OCI-LY1 (cell line): ENCODE data around the gene VAPB.

Source experiments
- H2AFZ ChIP-seq: fragments of 200-600 bp; sonication (generic), shearing (Covaris generic); 2 replicates; pipeline ENCODE4 v1.6.0; 2014; ENCODE audit warnings: antibody characterized with exemption, mild to moderate bottlenecking, low read length
- H3F3A ChIP-seq: fragments of 200-600 bp; sonication (generic), shearing (Covaris generic); 2 replicates; pipeline ENCODE4 v1.6.0; 2014; ENCODE audit warnings: mild to moderate bottlenecking, antibody characterized with exemption, low read length, moderate library complexity; ENCODE audit not compliant: insufficient read depth
- H3K27ac ChIP-seq: fragments of 200-600 bp; sonication (generic); 2 replicates; pipeline ENCODE4 v1.5.1; 2014; ENCODE audit warnings: low read length, mixed run types, mild to moderate bottlenecking, low read depth; ENCODE audit not compliant: poor library complexity, severe bottlenecking
- H3K27me3 ChIP-seq: fragments of 200-600 bp; sonication (generic); 2 replicates; pipeline ENCODE4 v1.6.0; 2014; ENCODE audit warnings: antibody characterized with exemption, mild to moderate bottlenecking, low read length, moderate library complexity; ENCODE audit not compliant: insufficient read depth
- H3K36me3 ChIP-seq: fragments of 200-600 bp; sonication (generic); 2 replicates; pipeline ENCODE4 v1.6.1; 2014; ENCODE audit warnings: mild to moderate bottlenecking, antibody characterized with exemption, low read length, moderate library complexity, mixed read lengths; ENCODE audit not compliant: insufficient read depth
- H3K4me1 ChIP-seq: fragments of 200-600 bp; sonication (generic); 2 replicates; pipeline ENCODE4 v1.5.1; 2014; ENCODE audit warnings: mild to moderate bottlenecking, low read length, moderate library complexity; ENCODE audit not compliant: insufficient read depth, severe bottlenecking
- H3K4me2 ChIP-seq: fragments of 200-600 bp; sonication (generic), shearing (Covaris generic); 2 replicates; pipeline ENCODE4 v1.6.1; 2014; ENCODE audit warnings: low read length
- H3K4me3 ChIP-seq: fragments of 200-600 bp; sonication (generic); 2 replicates; pipeline ENCODE4 v1.5.1; 2014; ENCODE audit warnings: low read length, low read depth, mild to moderate bottlenecking, mixed read lengths; ENCODE audit not compliant: poor library complexity, severe bottlenecking
- H3K79me2 ChIP-seq: fragments of 200-600 bp; shearing (Covaris generic); 2 replicates; pipeline ENCODE4 v1.6.1; 2016; ENCODE audit warnings: mixed run types, low read length, mixed read lengths; ENCODE audit not compliant: insufficient read depth
- H3K9ac ChIP-seq: fragments of 200-600 bp; sonication (generic), shearing (Covaris generic); 2 replicates; pipeline ENCODE4 v1.6.1; 2014; ENCODE audit warnings: mild to moderate bottlenecking, low read length, mixed read lengths
- H3K9me2 ChIP-seq: fragments of 200-600 bp; sonication (generic), shearing (Covaris generic); 2 replicates; pipeline ENCODE4 v1.6.1; 2014; ENCODE audit warnings: low read depth, mild to moderate bottlenecking, low read length, mixed read lengths
- H3K9me3 ChIP-seq: fragments of 200-600 bp; shearing (Covaris generic); 2 replicates; pipeline ENCODE4 v1.6.1; 2014; ENCODE audit warnings: low read length, mixed read lengths
- H4K20me1 ChIP-seq: fragments of 200-600 bp; sonication (generic), shearing (Covaris generic); 2 replicates; pipeline ENCODE4 v1.6.0; 2016; ENCODE audit warnings: mild to moderate bottlenecking, low read length; ENCODE audit not compliant: insufficient read depth
- EZH2 ChIP-seq: fragments of 200-600 bp; sonication (generic), shearing (Covaris generic); IDR thresholded peaks from 2 replicates; pipeline ENCODE4 v1.8.0; 2017; ENCODE audit warnings: borderline replicate concordance, mixed run types, mild to moderate bottlenecking, antibody characterized with exemption, low read length, moderate library complexity, mixed read lengths
- TF ChIP-seq, protein P1 (sequence below): fragments of 200-600 bp; sonication (generic), shearing (Covaris generic); IDR thresholded peaks from 2 replicates; pipeline ENCODE4 v1.5.1; 2017; ENCODE audit warnings: mild to moderate bottlenecking, antibody characterized with exemption, low read length, moderate library complexity, mixed read lengths

The VAPB gene

DNA sequence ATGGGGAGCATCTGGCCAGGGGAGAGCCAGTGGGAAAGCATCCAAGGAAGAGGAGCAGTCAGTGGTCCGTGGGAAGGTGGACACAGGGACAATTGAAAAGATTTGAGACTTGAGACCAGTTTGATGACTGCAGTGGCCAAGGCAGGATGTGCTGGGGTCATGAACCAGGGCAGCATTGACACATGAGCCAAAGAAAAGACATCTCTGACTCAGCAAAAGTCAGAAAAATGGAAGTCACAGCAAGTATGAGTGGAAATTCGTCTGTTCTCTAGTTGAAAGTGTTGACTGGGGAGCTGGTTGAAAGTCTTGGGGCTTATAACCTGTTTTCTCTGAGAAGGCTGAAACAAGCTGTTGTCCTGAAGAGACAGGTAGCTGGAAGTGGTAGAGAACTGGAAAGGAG, 48.2 kb upstream of the VAPB start:
- Histone ChIP-seq H3K27ac (no peak overlapping the region), H3K4me3 (no peak overlapping the region), H3F3A (no peaks in the 10 kb centered on the region), H4K20me1 (no peaks in the 10 kb centered on the region), H3K9me3 (no peaks in the 10 kb centered on the region), H2AFZ (no peak overlapping the region), H3K4me2 (no peak overlapping the region), H3K9me2 (no peaks in the 10 kb centered on the region), H3K4me1 (no peaks in the 10 kb centered on the region), H3K79me2 (no peaks in the 10 kb centered on the region), H3K27me3 (no peaks in the 10 kb centered on the region), H3K9ac (no peak overlapping the region), H3K36me3 (peaks cover 17% of the 10 kb centered on the region)
- TF ChIP-seq, protein P1, sequence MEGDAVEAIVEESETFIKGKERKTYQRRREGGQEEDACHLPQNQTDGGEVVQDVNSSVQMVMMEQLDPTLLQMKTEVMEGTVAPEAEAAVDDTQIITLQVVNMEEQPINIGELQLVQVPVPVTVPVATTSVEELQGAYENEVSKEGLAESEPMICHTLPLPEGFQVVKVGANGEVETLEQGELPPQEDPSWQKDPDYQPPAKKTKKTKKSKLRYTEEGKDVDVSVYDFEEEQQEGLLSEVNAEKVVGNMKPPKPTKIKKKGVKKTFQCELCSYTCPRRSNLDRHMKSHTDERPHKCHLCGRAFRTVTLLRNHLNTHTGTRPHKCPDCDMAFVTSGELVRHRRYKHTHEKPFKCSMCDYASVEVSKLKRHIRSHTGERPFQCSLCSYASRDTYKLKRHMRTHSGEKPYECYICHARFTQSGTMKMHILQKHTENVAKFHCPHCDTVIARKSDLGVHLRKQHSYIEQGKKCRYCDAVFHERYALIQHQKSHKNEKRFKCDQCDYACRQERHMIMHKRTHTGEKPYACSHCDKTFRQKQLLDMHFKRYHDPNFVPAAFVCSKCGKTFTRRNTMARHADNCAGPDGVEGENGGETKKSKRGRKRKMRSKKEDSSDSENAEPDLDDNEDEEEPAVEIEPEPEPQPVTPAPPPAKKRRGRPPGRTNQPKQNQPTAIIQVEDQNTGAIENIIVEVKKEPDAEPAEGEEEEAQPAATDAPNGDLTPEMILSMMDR: no peak
- no peak for TF ChIP-seq EZH2

DNA sequence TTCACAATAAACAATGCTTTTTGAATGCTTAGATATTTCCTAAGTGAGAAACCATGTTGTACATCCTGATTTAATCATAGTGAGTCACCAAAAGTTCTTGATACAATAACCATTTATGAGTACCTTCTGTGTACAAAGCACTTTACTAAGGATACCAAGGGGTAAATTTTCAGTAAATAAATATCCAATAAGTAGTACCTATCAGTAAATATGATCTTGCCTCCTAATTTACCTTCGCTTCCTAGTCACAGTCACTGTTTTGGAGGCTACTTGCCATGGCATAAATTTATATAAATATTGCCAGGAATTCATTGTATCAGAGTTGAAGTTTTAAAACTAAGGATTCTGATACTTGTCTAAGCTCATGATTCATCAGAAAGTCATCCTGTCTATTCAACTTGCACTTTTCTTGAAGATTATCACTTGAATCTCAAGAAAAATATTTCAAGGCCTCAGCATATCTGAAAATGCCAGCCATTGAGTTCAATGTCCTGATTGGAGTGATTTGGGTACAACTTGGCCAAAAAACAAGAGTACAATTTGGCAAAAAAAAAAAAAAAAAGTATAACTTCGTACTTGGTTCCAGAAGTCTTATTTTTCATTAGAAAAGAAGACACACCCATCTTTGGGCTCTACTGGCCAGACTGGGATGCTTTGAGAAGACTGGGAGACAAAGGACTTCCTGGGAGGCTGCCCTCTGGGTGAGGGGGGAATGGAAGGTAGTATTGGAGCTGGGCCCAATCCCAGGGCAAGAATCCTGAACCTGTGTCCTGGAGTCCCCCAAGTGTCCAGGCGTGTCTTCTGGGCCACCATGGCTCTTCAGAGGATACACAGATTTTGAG, 46.7 kb upstream of the VAPB start:
- Histone ChIP-seq H3K4me3 (no peak overlapping the region), H4K20me1 (no peaks in the 10 kb centered on the region), H3K9me3 (no peaks in the 10 kb centered on the region), H3K27ac (no peak overlapping the region), H2AFZ (no peak overlapping the region), H3K4me1 (no peaks in the 10 kb centered on the region), H3K9ac (no peak overlapping the region), H3K27me3 (no peaks in the 10 kb centered on the region), H3K36me3 (peaks cover 31% of the 10 kb centered on the region), H3K9me2 (no peaks in the 10 kb centered on the region), H3K4me2 (no peak overlapping the region), H3F3A (no peaks in the 10 kb centered on the region), H3K79me2 (no peaks in the 10 kb centered on the region)
- TF ChIP-seq, protein P1: no peak
- TF ChIP-seq EZH2: no peak

DNA sequence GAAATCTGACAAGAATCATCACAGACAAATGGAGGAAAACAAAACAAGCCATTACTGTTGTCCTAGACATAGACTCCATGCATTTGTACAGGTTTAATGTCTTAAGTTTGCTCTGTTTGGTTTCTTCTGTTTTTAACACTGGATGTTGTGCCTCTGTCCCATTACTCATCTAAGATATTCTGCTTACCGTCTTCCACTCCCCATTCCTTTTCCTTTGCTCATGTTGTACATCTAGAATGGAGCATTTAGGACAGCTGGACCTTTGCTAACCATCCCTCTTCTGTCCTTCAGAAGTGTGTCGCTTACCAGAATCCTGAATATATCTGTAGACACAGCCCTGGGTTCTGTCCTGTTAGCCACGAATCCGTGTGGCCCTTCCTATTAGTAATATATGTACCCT, 44.3 kb upstream of the VAPB start:
- no peaks in the 10 kb centered on the region for H3F3A ChIP-seq
- H3K4me2 ChIP-seq: no peak overlapping the region
- TF ChIP-seq, protein P1: no peak
- no peak for TF ChIP-seq EZH2
- H3K9me3 ChIP-seq: no peaks in the 10 kb centered on the region
- no peak overlapping the region for H2AFZ ChIP-seq
- H4K20me1 ChIP-seq: no peaks in the 10 kb centered on the region
- no peak overlapping the region for H3K4me3 ChIP-seq
- H3K27me3 ChIP-seq: no peaks in the 10 kb centered on the region
- no peaks in the 10 kb centered on the region for H3K9me2 ChIP-seq
- peaks cover 31% of the 10 kb centered on the region for H3K36me3 ChIP-seq
- H3K4me1 ChIP-seq: no peaks in the 10 kb centered on the region
- no peak overlapping the region for H3K9ac ChIP-seq
- no peak overlapping the region for H3K27ac ChIP-seq
- H3K79me2 ChIP-seq: no peaks in the 10 kb centered on the region
